ENCODE results near the gene ABHD10. TPM values are rescaled to one million over a fixed set of nuclear protein-coding genes. Genes with fewer than 3 reads are reported as not detected.

Gene ABHD10
- total RNA-seq, 1 donor from 2014 or later: 28.4 TPM

DNA sequence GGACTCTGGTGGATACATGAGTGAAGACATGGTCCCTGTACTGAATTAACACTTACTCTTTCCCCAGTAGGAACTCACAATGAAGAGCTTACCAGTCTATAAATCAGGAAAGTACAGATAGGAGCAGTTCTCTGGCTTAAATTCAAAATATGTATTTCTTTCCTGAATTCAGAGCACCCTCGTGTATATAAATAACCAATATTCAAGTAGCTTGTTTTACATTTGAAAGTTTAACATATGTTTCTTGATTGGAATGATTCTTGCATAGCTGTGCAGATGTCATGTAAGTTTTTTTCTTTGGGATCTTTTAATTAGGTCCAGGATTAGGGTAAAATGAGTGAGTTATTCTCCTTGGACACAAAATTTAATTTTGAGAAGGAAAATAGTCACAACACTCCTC is 40.9 kb downstream of the ABHD10 start:
- no peak for DNase-seq
- Mint-ChIP-seq H3K27me3 (no peaks in the 10 kb centered on the region), H3K36me3 (ENCODE audit: low read depth) (no peaks in the 10 kb centered on the region), H3K4me1 (no peaks in the 10 kb centered on the region), H3K4me3 (no peak overlapping the region), H3K27ac (no peak overlapping the region), H3K9me3 (no peaks in the 10 kb centered on the region)
- TF ChIP-seq CTCF (IDR thresholded peaks at IDR 0.05): no peak
- intact Hi-C loops (cut with micrococcal nuclease): no loop called here
- no peak for ATAC-seq (ENCODE audit: low read depth)
- POLR2A ChIA-PET: no interaction called here
- CTCF ChIA-PET: interaction anchor here (0.9 kb wide), 1 partner anchor 9 kb away, joined by 3 read pairs; no protein-coding TSS in a partner anchor

DNA sequence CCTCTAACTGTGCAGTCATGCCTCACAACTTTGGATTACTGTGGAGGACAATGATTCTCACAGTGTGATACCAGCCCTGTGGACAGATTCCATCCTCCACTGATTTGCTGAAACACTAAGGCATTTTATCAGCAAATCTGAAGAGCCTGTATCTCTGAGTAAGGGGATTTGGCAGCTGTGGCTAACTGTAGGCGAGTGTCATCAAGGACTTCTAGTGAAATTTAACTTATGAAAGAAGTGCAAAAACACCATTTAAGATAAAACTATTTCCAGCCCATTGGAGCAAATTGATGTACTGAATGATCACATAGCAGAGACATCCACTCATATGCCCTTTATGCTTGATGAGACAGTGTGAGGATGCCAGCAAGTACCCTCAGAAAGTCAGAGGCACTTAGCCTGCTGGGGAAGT is 41.9 kb downstream of the ABHD10 start:
- CTCF ChIA-PET: no interaction called here

DNA sequence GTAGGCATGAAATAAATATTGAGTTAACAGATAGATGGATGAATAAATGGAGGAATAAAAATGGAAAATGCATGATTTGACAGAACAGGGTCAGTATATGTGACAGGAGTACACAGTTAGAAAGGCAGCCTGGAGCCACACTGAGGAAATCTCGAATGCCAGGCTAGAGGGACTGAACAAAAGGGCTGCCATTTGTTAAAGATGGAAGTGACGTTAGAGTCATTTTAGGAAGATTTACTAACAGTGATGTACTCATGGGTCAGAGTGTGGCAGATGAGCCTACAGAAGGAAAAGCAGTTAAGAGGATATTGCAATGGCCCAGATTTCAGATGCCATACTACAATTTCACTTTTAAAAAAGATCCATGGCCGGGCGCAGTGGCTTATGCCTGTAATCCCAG is 48.3 kb downstream of the ABHD10 start:
- no peaks in the 10 kb centered on the region for H3K36me3 Mint-ChIP-seq (ENCODE audit: low read depth)
- H3K4me1 Mint-ChIP-seq: no peaks in the 10 kb centered on the region
- no peaks in the 10 kb centered on the region for H3K27me3 Mint-ChIP-seq
- no peak overlapping the region for H3K4me3 Mint-ChIP-seq
- intact Hi-C loops (cut with micrococcal nuclease): no loop called here
- no peaks in the 10 kb centered on the region for H3K9me3 Mint-ChIP-seq
- POLR2A ChIA-PET: no interaction called here
- no peak overlapping the region for H3K27ac Mint-ChIP-seq
- CTCF ChIA-PET: no interaction called here
- no peak for TF ChIP-seq CTCF (IDR thresholded peaks at IDR 0.05)
- DNase-seq: no peak
- no peak for ATAC-seq (ENCODE audit: low read depth)

More for the DNA sequence above, 41.9 kb downstream of the ABHD10 start:
- DNase-seq (no peak), ATAC-seq (ENCODE audit: low read depth) (no peak)
- no peak for TF ChIP-seq CTCF (IDR thresholded peaks at IDR 0.05)
- no peak overlapping the region for H3K4me3 Mint-ChIP-seq
- intact Hi-C loops (cut with micrococcal nuclease): no loop called here
- H3K4me1 Mint-ChIP-seq: no peaks in the 10 kb centered on the region
- no peaks in the 10 kb centered on the region for H3K36me3 Mint-ChIP-seq (ENCODE audit: low read depth)
- H3K27ac Mint-ChIP-seq: no peak overlapping the region
- POLR2A ChIA-PET: no interaction called here
- H3K27me3 Mint-ChIP-seq: no peaks in the 10 kb centered on the region
- H3K9me3 Mint-ChIP-seq: no peaks in the 10 kb centered on the region

DNA sequence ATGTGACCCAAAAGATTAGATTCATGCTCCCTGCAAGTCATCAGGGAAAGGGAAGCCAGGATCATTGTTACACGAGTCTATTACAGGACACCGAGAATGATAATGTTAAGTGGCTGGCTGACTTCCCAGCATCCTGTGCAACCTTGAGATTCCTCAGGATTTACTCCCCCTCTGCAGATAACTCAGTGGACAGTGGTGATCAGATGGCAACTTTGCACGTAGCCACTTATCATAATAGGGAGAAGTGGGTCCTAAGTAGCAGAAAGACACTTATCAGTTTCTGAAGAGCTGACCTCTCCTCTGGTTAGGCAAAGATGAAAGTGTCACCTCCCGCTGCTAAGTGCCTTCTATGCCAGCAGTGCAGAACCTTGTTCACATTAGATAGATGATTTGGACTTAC is 49.0 kb downstream of the ABHD10 start:
- Mint-ChIP-seq H3K36me3 (ENCODE audit: low read depth) (no peaks in the 10 kb centered on the region), H3K27ac (no peak overlapping the region), H3K4me1 (no peaks in the 10 kb centered on the region), H3K9me3 (no peaks in the 10 kb centered on the region), H3K4me3 (no peak overlapping the region), H3K27me3 (no peaks in the 10 kb centered on the region)
- intact Hi-C loops (cut with micrococcal nuclease): no loop called here
- DNase-seq: no peak
- ATAC-seq (ENCODE audit: low read depth): no peak
- TF ChIP-seq CTCF (IDR thresholded peaks at IDR 0.05): no peak
- POLR2A ChIA-PET: no interaction called here
- CTCF ChIA-PET: no interaction called here

DNA sequence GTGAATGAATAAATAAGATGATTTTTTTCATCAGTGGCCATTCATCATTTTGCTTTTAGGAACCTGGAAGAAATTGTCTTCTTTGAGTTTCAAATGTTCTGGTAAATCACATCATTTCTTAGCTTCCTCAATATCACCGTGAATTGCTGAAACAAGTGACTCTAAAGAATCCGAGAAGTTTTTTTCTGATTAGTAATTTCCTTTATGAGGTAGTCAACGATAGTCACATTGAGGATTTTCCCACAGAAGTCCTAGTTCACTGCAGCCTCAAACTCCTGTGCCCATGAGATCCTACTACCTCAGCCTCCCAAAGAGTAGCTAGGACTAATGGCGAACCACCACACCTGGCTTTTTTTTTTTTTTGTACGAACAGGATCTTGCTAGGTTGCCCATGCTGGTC is 52.1 kb downstream of the ABHD10 start:
- TF ChIP-seq CTCF (IDR thresholded peaks at IDR 0.05): no peak
- no peak overlapping the region for H3K27ac Mint-ChIP-seq
- H3K27me3 Mint-ChIP-seq: no peaks in the 10 kb centered on the region
- H3K9me3 Mint-ChIP-seq: no peaks in the 10 kb centered on the region
- intact Hi-C loops (cut with micrococcal nuclease): no loop called here
- no peak overlapping the region for H3K4me3 Mint-ChIP-seq
- POLR2A ChIA-PET: no interaction called here
- no peaks in the 10 kb centered on the region for H3K4me1 Mint-ChIP-seq
- no peaks in the 10 kb centered on the region for H3K36me3 Mint-ChIP-seq (ENCODE audit: low read depth)
- no peak for DNase-seq
- CTCF ChIA-PET: no interaction called here
- no peak for ATAC-seq (ENCODE audit: low read depth)
